ENCODE results near the gene ADCY7. TPM values are rescaled to one million over a fixed set of nuclear protein-coding genes. Genes with fewer than 3 reads are reported as not detected.

The ADCY7 gene
- total RNA-seq, 1 experiment from 2014 or later = 34.2 TPM

- no peaks in the 10 kb centered on the region for H3K27me3 ChIP-seq (ENCODE audit: insufficient read depth, low read length)
- no peak for TF ChIP-seq ELF1 (IDR thresholded peaks at IDR 0.05; ENCODE audit: borderline replicate concordance, low read depth)
- no peak for TF ChIP-seq CTCF (IDR thresholded peaks at IDR 0.05 in 2 of 3, conservative IDR thresholded peaks at IDR 0.05 in 1 of 3; ENCODE audit: borderline replicate concordance in 1 of 3, insufficient read depth in 1 of 3, low read depth in 2 of 3, low read length in 2 of 3)
- TF ChIP-seq EGR1 (IDR thresholded peaks at IDR 0.05; ENCODE audit: low read depth) = no peak
- no peaks in the 10 kb centered on the region for H3K4me1 ChIP-seq (ENCODE audit: control insufficient read depth in 1 of 2, insufficient read depth in 2 of 2, low read length in 2 of 2)
- DNase-seq (ENCODE audit: low read depth, low spot score) = no peak
- H3K9ac ChIP-seq (ENCODE audit: low read length) = no peak overlapping the region
- no peaks in the 10 kb centered on the region for H3K36me3 ChIP-seq (ENCODE audit: control insufficient read depth in 1 of 2, insufficient read depth in 2 of 2, low read length in 2 of 2)
- no peaks in the 10 kb centered on the region for H3K9me2 ChIP-seq (ENCODE audit: insufficient read depth)
- intact Hi-C loops (cut with micrococcal nuclease) = no loop called here
- POLR2A ChIA-PET = no interaction called here
- ATAC-seq = no peak
- CTCF ChIA-PET = no interaction called here
- no peaks in the 10 kb centered on the region for H4K20me1 ChIP-seq (ENCODE audit: insufficient read depth)
- H3K4me2 ChIP-seq (ENCODE audit: low read length) = no peak overlapping the region
- no peak overlapping the region for H2AFZ ChIP-seq (ENCODE audit: low read depth, low read length, poor library complexity, severe bottlenecking)
- BruUV-seq (replicated peaks) = no TSS peak
- no peak overlapping the region for H3K4me3 ChIP-seq (replicated peaks in 1 of 2; ENCODE audit: low read depth in 1 of 2, low read length in 2 of 2)
- no peaks in the 10 kb centered on the region for H3K9me3 ChIP-seq (ENCODE audit: control insufficient read depth in 1 of 2, insufficient read depth in 1 of 2, low read depth in 1 of 2, low read length in 2 of 2)
- H3K79me2 ChIP-seq (ENCODE audit: insufficient read depth, low read length) = no peaks in the 10 kb centered on the region
- H3K27ac ChIP-seq (ENCODE audit: low read depth, low read length) = no peak overlapping the region
- RAD21 ChIA-PET (ENCODE audit: low non-redundant PET in 1 of 2, low total read pairs in 2 of 2, uncharacterized antibody in 2 of 2, unreplicated experiment in 2 of 2) = no interaction called here
These were observed 21.7 kb downstream of the ADCY7 start for GRCh38 chr16:50288026-50288425.

- no peak for DNase-seq (ENCODE audit: low read depth, low spot score)
- ChIA-PET RAD21 (ENCODE audit: low non-redundant PET in 1 of 2, low total read pairs in 2 of 2, uncharacterized antibody in 2 of 2, unreplicated experiment in 2 of 2) (no interaction called here), CTCF (no interaction called here), POLR2A (no interaction called here)
- no peak overlapping the region for H2AFZ ChIP-seq (ENCODE audit: low read depth, low read length, poor library complexity, severe bottlenecking)
- H3K4me1 ChIP-seq (ENCODE audit: control insufficient read depth in 1 of 2, insufficient read depth in 2 of 2, low read length in 2 of 2) = no peaks in the 10 kb centered on the region
- BruUV-seq (replicated peaks) = no TSS peak
- no peak for TF ChIP-seq SRF (IDR thresholded peaks at IDR 0.05; ENCODE audit: low read depth)
- no peak for TF ChIP-seq YY1 (IDR thresholded peaks at IDR 0.05; ENCODE audit: extremely low read depth, insufficient replicate concordance, low read depth, low read length)
- TF ChIP-seq RAD21 (IDR thresholded peaks at IDR 0.05; ENCODE audit: low read depth) = no peak
- TF ChIP-seq CEBPB (IDR thresholded peaks at IDR 0.05; ENCODE audit: low read depth) = no peak
- TF ChIP-seq ZNF274 (IDR thresholded peaks at IDR 0.05; ENCODE audit: low read depth, low read length) = no peak
- TF ChIP-seq ZFX (IDR thresholded peaks at IDR 0.05) = no peak
- TF ChIP-seq CTCF (IDR thresholded peaks at IDR 0.05 in 2 of 3, conservative IDR thresholded peaks at IDR 0.05 in 1 of 3; ENCODE audit: borderline replicate concordance in 1 of 3, insufficient read depth in 1 of 3, low read depth in 2 of 3, low read length in 2 of 3) = no peak
- no peak for TF ChIP-seq ATF3 (IDR thresholded peaks at IDR 0.05)
- intact Hi-C loops (cut with micrococcal nuclease) = no loop called here
- no peak for ATAC-seq
- H4K20me1 ChIP-seq (ENCODE audit: insufficient read depth) = no peaks in the 10 kb centered on the region
- H3K9me2 ChIP-seq (ENCODE audit: insufficient read depth) = no peaks in the 10 kb centered on the region
- no peaks in the 10 kb centered on the region for H3K79me2 ChIP-seq (ENCODE audit: insufficient read depth, low read length)
- H3K4me2 ChIP-seq (ENCODE audit: low read length) = no peak overlapping the region
- H3K4me3 ChIP-seq (replicated peaks in 1 of 2; ENCODE audit: low read depth in 1 of 2, low read length in 2 of 2) = no peak overlapping the region
- H3K27ac ChIP-seq (ENCODE audit: low read depth, low read length) = no peak overlapping the region
- H3K27me3 ChIP-seq (ENCODE audit: insufficient read depth, low read length) = no peaks in the 10 kb centered on the region
- no peaks in the 10 kb centered on the region for H3K9me3 ChIP-seq (ENCODE audit: control insufficient read depth in 1 of 2, insufficient read depth in 1 of 2, low read depth in 1 of 2, low read length in 2 of 2)
- no peaks in the 10 kb centered on the region for H3K36me3 ChIP-seq (ENCODE audit: control insufficient read depth in 1 of 2, insufficient read depth in 2 of 2, low read length in 2 of 2)
- H3K9ac ChIP-seq (ENCODE audit: low read length) = no peak overlapping the region
These were observed 22.6 kb downstream of the ADCY7 start for GRCh38 chr16:50288920-50289319.
